ENCODE measurements around the gene CX3CL1. TPM values are rescaled to one million over a fixed set of nuclear protein-coding genes. Genes with fewer than 3 reads are reported as not detected.

The CX3CL1 gene
- total and polyA plus RNA-seq, 2 of the 13 experiments (the other 11 are each of a cell fraction or from before 2014, with no cell fraction given) = 57.3 to 60.8 TPM

DNA sequence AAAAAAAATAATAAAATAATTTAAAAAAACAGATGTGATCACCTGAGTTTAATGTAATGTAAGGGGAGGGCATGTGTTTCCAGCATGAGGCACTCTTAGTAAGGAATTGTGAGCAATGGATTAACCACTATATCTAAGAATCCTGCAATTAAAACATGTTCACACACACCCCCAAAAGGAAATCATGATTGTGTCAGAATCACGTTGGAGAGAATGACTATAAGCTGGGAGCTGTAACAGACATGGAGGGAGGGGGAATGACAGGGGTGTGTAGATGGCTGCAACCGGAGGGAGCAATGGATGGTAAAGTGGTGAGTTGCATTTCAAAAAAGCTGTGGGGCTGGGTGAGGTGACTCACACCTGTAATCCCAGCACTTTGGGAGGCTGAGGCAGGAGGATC, 27.3 kb upstream of the CX3CL1 start:
- H3K36me3 ChIP-seq (replicated peaks in 1 of 2; ENCODE audit: control insufficient read depth in 1 of 2, insufficient read depth in 2 of 2, low read length in 2 of 2) = no peaks in the 10 kb centered on the region
- ATAC-seq (no peak), FAIRE-seq (no peak), DNase-seq (ENCODE audit: low spot score) (no peak)
- TF ChIP-seq SNAPC2 (CRISPR knock-in tag; IDR thresholded peaks at IDR 0.05) (no peak), FOXO1 (CRISPR knock-in tag; IDR thresholded peaks at IDR 0.05) (no peak), POLR2AphosphoS5 (IDR thresholded peaks at IDR 0.05; ENCODE audit: low read depth, low read length) (no peak), HNF4A (CRISPR knock-in tag; IDR thresholded peaks at IDR 0.05) (no peak), ZNF337 (CRISPR knock-in tag; IDR thresholded peaks at IDR 0.05; ENCODE audit: borderline replicate concordance, low read depth) (no peak), ZSCAN20 (CRISPR knock-in tag; IDR thresholded peaks at IDR 0.05; ENCODE audit: borderline replicate concordance) (no peak), PAWR (CRISPR knock-in tag; IDR thresholded peaks at IDR 0.05; ENCODE audit: borderline replicate concordance) (no peak), HDAC1 (CRISPR knock-in tag; IDR thresholded peaks at IDR 0.05) (no peak), ZNF614 (CRISPR knock-in tag; IDR thresholded peaks at IDR 0.05; ENCODE audit: borderline replicate concordance) (no peak), SP1 (IDR thresholded peaks at IDR 0.05) (no peak), SP1 (CRISPR knock-in tag; IDR thresholded peaks at IDR 0.05) (no peak), SOX13 (IDR thresholded peaks at IDR 0.05) (no peak), SOX13 (CRISPR knock-in tag; conservative IDR thresholded peaks at IDR 0.05 in 1 of 2, IDR thresholded peaks at IDR 0.05 in 1 of 2) (no peak), RORA (CRISPR knock-in tag; IDR thresholded peaks at IDR 0.05) (no peak), ZNF230 (CRISPR knock-in tag; IDR thresholded peaks at IDR 0.05) (no peak)
- TF ChIP-seq, protein P1, sequence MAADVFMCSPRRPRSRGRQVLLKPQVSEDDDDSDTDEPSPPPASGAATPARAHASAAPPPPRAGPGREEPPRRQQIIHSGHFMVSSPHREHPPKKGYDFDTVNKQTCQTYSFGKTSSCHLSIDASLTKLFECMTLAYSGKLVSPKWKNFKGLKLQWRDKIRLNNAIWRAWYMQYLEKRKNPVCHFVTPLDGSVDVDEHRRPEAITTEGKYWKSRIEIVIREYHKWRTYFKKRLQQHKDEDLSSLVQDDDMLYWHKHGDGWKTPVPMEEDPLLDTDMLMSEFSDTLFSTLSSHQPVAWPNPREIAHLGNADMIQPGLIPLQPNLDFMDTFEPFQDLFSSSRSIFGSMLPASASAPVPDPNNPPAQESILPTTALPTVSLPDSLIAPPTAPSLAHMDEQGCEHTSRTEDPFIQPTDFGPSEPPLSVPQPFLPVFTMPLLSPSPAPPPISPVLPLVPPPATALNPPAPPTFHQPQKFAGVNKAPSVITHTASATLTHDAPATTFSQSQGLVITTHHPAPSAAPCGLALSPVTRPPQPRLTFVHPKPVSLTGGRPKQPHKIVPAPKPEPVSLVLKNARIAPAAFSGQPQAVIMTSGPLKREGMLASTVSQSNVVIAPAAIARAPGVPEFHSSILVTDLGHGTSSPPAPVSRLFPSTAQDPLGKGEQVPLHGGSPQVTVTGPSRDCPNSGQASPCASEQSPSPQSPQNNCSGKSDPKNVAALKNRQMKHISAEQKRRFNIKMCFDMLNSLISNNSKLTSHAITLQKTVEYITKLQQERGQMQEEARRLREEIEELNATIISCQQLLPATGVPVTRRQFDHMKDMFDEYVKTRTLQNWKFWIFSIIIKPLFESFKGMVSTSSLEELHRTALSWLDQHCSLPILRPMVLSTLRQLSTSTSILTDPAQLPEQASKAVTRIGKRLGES (CRISPR knock-in tag; IDR thresholded peaks at IDR 0.05; ENCODE audit: borderline replicate concordance) = no peak
- TF ChIP-seq, protein P2, sequence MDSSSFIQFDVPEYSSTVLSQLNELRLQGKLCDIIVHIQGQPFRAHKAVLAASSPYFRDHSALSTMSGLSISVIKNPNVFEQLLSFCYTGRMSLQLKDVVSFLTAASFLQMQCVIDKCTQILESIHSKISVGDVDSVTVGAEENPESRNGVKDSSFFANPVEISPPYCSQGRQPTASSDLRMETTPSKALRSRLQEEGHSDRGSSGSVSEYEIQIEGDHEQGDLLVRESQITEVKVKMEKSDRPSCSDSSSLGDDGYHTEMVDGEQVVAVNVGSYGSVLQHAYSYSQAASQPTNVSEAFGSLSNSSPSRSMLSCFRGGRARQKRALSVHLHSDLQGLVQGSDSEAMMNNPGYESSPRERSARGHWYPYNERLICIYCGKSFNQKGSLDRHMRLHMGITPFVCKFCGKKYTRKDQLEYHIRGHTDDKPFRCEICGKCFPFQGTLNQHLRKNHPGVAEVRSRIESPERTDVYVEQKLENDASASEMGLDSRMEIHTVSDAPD (CRISPR knock-in tag; IDR thresholded peaks at IDR 0.05) = no peak
- TF ChIP-seq, protein P3, sequence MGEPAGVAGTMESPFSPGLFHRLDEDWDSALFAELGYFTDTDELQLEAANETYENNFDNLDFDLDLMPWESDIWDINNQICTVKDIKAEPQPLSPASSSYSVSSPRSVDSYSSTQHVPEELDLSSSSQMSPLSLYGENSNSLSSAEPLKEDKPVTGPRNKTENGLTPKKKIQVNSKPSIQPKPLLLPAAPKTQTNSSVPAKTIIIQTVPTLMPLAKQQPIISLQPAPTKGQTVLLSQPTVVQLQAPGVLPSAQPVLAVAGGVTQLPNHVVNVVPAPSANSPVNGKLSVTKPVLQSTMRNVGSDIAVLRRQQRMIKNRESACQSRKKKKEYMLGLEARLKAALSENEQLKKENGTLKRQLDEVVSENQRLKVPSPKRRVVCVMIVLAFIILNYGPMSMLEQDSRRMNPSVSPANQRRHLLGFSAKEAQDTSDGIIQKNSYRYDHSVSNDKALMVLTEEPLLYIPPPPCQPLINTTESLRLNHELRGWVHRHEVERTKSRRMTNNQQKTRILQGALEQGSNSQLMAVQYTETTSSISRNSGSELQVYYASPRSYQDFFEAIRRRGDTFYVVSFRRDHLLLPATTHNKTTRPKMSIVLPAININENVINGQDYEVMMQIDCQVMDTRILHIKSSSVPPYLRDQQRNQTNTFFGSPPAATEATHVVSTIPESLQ (CRISPR knock-in tag; conservative IDR thresholded peaks at IDR 0.05) = no peak
- no peaks in the 10 kb centered on the region for H3K9me3 ChIP-seq (ENCODE audit: low read length)
- H4K20me1 ChIP-seq (ENCODE audit: insufficient read depth, low read length) = no peaks in the 10 kb centered on the region
- no peak overlapping the region for H3K27ac ChIP-seq (ENCODE audit: extremely low read length, insufficient read depth, low read length)
- H3K27me3 ChIP-seq (ENCODE audit: control insufficient read depth in 1 of 2, insufficient read depth in 2 of 2, low read length in 2 of 2) = peaks cover 2 to 18% of the 10 kb centered on the region in 2 experiments; a peak in 3 of 5 replicates
- 50% methylated on average over 2 of the region's 2 CpGs for WGBS (ENCODE audit: low lambda C conversion rate)
- POLR2A ChIA-PET = interaction anchor here (1.5 to 1.8 kb wide), 2 partner anchors 27 to 28 kb away, joined by 3 to 14 read pairs; partner anchors contain the start of gene CX3CL1
- H3K4me2 ChIP-seq (ENCODE audit: low read depth, low read length) = no peak overlapping the region
- peaks cover 36% of the 10 kb centered on the region for H3K4me1 ChIP-seq (ENCODE audit: insufficient read depth, low read length)
- H3K79me2 ChIP-seq (ENCODE audit: insufficient read depth, low read length) = no peaks in the 10 kb centered on the region
- no peak overlapping the region for H2AFZ ChIP-seq (ENCODE audit: low read length)
- H3K9ac ChIP-seq (ENCODE audit: insufficient read depth, low read depth, low read length) = no peak overlapping the region
- H3K4me3 ChIP-seq (replicated peaks in 1 of 3; ENCODE audit: insufficient read depth in 1 of 3, low read depth in 2 of 3, low read length in 3 of 3) = no peak overlapping the region
- CTCF ChIA-PET (ENCODE audit: low intra/inter-chr PET ratio, low total read pairs) = no interaction called here
- in situ Hi-C loops (cut with HindIII; ENCODE audit: extremely low pct_ligation_motif_present, low pct_unique_long_range_greater_than_20kb) (no loop called here), intact Hi-C loops (cut with micrococcal nuclease; ENCODE audit: unreplicated experiment) (no loop called here)
- no TSS peak for BruUV-seq (replicated peaks)

Data from HepG2 (cell line).